Forelimb muscle (tissue), 1 donor: ENCODE results near the gene HSBP1L1. TPM values are rescaled to one million over a fixed set of nuclear protein-coding genes. Genes with fewer than 3 reads are reported as not detected.
"Not testable (repeated sequence)": the region's sequence is repeated elsewhere in the genome, so short reads cannot be mapped to it uniquely, and the experiment has no call there.

Source experiments
- DNase-seq: peaks from one replicate; pipeline ENCODE4 v3.0.0-alpha.2; 2013; ENCODE audit warnings: low read depth
- polyA plus RNA-seq: library from polyadenylated mRNA; unstranded; fragments of 120-200 nt; gene quantifications from one replicate; pipeline ENCODE4 v1.2.1, GENCODE V29; 2013; ENCODE audit not compliant: insufficient read length

The HSBP1L1 gene
- polyA plus RNA-seq, 1 donor = 2.6 TPM

DNA sequence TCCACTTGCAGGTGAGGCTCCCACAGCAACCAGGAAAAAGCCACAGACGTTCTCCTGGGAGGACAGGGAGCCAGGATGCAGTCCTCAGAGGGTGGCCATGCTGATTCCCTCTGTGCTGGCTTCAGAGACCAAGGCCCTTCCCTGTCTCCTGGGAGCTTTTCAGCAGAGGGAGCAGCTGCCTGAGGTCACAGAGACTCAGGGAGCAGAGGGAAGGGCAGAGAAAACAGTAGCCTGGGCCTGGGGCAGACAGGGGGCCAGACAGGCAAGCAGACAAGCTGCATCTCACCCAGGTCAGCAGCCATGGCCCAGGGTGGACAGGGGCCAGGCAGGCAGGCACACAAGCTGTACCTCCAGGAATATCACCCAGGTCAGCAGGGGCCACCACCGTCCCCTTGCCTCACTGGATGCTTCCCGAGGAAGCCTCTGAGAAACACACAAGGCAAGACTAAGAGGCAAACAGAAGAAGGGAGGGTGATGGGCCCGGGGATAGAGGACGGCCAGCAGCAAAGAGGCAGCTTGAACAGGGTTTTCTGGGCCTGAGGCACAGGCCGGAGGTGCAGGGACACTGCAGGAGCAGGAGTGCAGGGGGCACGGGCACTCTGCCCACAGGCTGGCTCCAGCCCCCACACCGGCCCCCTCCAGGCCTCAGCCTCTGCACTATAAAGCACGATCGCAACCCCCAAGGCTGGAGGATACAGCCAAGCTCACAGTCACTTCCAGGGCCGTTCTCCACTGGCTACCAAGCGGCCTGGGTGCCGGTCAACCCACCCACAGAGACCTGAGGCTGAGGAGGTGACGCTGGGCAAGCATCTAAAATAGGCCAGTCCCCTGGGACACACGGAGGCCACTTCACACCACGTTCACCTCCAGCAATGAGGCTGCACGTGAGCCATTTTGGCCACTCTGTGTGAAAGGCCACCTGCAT lies 19.1 kb upstream of the HSBP1L1 start:
- DNase-seq = no peak

DNA sequence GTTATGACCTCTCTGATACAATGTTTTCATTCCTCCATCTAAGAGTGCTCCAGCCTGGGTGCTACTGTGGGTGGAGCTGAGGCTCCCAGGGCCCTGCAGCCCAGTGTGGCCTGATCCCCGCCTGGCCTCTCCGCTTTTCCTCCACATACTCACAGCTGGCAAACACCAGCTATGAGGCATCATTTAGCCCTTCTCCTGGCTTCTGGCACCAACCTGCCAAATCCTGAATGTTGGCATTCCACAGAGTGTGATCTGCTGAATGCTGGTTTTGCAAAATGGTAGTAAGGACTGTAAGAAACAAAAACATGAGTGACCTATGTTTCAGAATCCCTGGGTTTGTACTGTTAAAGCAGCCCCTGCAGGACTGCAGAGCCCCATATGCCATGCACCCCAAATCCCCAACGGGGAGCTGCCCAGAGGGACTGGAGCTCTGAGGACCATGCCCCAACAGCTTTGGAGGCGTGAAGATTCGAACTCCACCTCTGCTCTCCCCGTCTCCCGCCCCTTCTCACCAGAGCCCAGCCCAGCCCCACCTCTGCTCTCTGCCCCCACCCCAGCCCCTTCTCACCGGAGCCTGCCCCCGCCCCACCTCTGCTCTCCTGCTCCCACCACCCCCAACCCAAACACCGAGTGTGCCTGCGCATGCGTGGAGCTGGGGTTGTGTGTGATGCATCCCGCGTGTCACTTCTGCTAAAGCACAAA lies 17.2 kb upstream of the HSBP1L1 start:
- DNase-seq = no peak

DNA sequence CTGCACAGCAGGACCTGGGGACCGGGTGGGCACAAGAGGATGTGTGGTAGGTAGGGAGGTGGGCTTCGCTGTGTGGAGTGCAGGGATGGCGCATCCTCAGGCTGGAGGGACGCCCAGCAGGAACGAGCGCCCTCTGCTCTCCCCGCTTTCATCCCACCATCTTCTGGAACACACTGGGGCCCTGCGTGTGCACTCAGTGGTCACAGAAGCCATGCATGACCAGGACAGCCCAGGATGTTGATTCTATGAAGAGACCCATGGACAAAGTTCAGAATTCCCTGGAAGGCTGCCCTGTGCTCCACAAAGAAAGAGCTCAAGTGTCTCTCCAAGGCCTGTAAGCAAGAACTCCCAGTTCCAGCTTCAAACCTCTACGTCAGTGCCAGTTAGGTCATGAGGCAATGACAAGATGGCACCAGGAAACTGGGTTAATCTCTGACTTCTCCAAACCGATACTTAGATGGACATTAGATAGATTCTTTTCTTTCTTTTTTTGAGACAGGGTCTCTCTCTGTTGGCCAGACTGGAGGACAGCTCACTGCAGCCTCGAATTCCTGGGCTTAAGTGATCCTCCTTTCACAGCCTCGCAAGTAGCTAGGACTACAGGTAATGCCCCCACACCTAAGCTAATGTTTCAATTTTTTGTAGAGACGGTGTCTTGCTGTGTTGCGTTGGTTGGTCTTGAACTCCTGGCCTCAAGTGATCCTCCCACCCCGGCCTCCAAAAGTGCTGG lies 16.4 kb upstream of the HSBP1L1 start:
- no peak for DNase-seq

DNA sequence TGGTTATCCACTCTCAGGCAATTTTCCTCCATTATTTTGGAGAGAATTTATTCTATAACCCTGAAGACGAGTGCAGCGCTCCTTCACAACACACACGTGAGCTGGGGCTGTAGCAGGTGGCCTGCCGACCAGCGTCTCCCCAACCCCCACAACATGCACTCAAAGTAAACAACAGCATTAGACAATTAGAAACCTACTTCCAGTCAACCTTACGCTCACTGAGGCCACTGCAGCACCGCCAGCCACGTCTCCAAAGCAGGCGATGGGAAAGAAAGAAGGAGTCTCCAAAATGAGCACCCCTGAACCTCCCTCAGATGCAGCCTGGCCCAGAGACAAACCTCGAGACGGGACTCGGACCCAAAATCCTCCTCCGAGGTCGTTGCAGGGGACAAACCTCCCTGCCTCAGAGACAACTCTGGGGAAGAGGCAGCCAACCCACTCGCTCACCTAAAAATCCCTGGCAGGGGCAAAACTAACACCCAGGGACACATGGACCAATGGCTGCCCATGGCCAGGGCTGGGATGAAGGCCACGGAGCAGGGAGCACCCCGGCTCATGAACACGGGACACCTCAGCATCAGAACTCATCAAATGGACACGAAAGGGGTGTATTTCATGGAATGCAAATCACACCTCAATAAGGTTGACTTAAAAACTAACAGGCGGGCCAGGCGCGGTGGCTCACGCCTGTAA lies 15.6 kb upstream of the HSBP1L1 start:
- DNase-seq = no peak

- no peak for DNase-seq
Observed at GRCh38 chr18:79949697-79950487, 14.6 kb upstream of the HSBP1L1 start.

DNA sequence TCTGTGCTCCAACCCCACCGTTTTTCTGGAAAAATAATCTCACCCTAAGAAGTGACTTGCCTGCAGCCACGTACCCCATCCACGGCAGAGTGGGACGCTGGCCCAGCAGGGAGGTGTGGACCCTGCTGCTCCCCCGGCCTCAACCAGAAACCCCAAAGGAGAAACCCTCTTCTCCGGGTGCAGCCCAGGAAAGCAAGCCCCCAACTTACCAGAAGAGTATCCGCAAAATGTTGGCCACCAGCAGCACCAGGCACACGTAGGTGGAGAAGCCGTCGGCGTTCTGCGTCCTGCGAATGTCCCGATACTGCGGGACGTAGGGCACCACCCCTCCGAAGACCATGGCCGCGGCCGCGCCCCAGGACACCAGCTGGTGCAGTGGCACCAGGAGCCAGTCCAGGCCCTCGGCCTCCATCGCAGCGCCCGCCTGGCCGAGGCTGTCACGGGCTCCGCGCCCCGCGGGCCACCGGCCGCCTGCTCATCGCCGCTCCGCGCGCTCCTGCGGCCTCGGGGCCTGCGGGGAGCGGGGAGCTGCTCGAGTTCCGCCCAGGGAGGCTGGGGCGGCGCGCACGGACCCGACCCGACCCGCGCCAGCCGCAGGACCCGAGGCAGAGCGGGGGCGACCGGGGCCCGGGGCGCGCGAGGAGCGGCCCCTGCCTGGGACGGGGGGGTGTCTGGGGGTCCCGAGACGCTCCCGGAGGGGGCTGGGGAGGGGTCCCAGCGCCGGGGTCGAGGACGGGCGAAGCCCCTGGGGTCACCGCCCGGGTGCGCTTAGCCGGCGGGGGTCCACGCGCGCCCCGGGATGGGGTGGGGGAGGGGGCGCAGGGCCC lies 13.7 kb upstream of the HSBP1L1 start:
- no peak for DNase-seq

GRCh38 chr18:79951545-79952455 lies 12.6 kb upstream of the HSBP1L1 start, which contains the start of gene SLC66A2:
Gene SLC66A2, minus strand, starts transcription at chr18:79951653. Its CDS starts 727 bp downstream, at chr18:79950926.
- peak; percentile 48 for DNase-seq

DNA sequence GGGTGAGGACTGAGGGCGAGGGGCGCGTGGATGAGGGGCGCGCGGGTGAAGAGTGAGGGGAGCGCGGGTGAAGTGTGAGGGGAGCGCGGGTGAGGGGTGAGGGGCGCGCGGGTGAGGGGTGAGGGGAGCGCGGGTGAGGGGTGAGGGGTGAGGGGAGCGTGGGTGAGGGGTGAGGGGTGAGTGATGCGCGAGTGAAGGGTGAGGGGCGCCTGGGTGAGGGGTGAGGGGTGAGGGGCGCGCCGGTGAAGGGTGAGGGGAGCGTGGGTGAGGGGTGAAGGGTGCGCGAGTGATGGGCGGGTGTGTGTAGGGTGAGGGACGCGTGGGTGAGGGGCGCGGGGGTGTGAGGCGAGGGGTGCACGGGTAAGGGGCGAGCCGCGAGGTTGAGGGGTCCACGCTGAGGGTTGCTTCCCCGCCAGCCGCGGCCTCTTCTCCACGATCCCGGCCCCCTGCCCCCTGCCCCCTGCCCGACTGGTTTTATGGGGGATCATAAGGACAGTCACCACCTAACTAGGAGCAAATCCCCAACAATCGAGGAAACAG lies 11.9 kb upstream of the HSBP1L1 start:
- DNase-seq = no peak

- no peak for DNase-seq
Observed at GRCh38 chr18:79952996-79953559, 11.4 kb upstream of the HSBP1L1 start.

GRCh38 chr18:79953971-79954651 lies 10.3 kb upstream of the HSBP1L1 start:
- DNase-seq = no peak

- DNase-seq = no peak
Observed at GRCh38 chr18:79954791-79955190, 9.7 kb upstream of the HSBP1L1 start.

- DNase-seq = no peak
Observed at GRCh38 chr18:79955302-79956075, 9.0 kb upstream of the HSBP1L1 start.

DNA sequence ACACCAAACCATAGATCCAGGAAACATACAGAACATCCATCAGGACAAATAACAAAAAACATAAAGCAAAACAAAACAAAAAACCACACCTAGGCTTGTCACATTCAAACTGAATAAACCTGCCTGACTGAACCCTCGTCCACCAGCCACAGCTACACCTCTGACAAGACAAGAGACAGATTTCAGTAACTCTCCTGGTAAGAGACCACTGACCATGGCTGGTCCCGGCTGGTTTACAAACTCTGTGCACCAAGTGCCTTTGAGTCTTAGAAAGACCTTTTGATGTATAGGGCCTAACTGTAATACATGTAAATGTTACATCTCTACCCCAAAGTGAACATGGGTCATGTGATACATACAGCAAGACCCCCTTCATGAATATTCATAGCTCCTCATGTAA lies 8.2 kb upstream of the HSBP1L1 start:
- no peak for DNase-seq

- DNase-seq = no peak
Observed at GRCh38 chr18:79958981-79959380, 5.5 kb upstream of the HSBP1L1 start.

DNA sequence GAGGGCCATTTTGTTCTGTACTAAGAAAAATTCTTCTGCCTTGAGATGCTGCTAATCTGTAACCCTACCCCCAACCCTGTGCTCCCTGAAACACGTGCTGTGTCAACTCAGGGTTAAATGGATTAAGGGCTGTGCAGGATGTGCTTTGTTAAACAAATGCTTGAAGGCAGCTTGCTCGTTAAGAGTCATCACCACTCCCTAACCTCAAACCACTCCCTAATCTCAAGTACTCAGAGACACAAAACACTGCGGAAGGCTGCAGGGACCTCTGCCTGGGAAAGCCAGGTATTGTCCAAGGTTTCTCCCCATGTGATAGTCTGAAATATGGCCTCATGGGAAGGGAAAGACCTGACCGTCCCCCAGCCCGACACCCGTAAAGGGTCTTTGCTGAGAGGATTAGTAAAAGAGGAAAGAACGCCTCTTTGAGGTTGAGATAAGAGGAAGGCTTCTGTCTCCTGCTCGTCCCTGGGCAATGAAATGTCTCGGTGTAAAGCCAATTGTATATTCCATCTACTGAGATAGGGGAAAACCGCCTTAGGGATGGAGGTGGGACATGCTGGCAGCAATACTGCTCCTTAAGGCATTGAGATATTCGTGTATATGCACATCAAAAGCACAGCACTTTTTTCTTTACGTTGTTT lies 4.2 kb upstream of the HSBP1L1 start:
- not testable (repeated sequence) for DNase-seq

DNA sequence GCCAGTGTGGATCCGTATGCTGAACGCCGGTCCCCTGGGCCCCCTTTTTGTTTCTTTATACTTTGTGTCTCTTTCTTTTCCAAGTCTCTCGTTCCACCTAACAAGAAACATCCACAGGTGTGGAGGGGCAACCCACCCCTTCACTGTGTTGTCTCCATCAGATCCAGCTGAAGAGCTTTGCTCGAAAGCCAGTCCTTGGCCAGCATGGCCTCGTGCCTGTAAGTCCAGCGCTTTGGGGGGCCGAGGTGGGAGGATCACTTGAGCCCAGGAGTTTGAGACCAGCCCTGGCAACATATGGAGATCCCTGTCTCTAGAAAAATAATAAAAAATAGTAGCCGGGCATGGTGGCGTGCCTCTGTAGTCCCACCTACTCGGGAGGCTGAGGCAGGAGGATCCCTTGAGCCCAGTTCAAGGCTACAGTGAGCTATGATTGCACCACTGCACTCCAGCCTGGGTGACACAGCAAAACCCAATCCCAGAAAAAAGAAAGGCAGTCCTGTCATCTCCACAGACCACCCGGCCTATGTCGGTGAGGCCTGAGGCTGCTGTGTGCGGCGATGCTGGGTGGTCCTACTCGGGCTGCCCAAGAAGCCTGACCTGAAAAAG lies 3.4 kb upstream of the HSBP1L1 start:
- no peak for DNase-seq
